ENCODE data around the gene CBFB.

- TF ChIP-seq EZH2 (IDR thresholded peaks at IDR 0.05; ENCODE audit: borderline replicate concordance, low read length) (no peak), CTCF (conservative IDR thresholded peaks at IDR 0.05 in 1 of 2, IDR thresholded peaks at IDR 0.05 in 1 of 2; ENCODE audit: extremely low read depth in 1 of 2, insufficient read depth in 1 of 2, low read depth in 1 of 2, low read length in 2 of 2) (no peak)
Measured at GRCh38 chr16:67009158-67009557, 19.8 kb upstream of the CBFB start.

All from mammary epithelial cell (primary cell).